ENCODE measurements around the gene LILRA5.
"Not testable (repeated sequence)": the region's sequence is repeated elsewhere in the genome, so short reads cannot be mapped to it uniquely, and the experiment has no call there.

DNA sequence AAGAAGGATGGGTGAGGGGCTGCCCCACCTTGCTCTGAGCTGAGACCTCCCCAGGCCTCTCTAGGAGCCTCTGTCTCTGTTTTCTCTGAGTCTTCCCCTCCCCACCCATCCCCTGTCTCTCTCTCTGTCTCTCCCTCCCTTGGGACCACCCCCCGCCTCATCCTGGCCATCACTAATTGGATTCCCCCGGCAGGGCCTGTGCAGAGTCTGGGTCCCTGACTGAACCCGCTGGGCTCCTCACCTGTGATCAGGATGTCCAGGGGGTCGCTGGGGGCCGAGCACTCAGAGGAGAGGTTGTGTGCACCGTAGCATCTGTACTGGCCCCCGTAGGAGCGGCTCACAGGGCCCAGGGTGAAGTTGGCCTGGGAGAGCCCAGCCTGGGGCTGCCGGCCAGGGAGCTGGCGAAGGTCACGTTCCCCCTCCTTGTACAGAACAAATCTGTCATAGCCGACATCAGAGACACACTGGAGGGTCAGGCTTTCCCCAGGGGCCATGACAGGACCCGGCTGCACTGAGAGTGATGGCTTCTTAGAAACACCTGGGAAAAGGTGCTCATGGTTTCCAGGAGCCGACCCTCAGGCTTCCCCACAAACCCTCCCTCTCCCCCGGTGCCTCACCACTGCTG, 34.3 kb downstream of the LILRA5 start:
- TF ChIP-seq EZH2 (IDR thresholded peaks at IDR 0.05); SIN3A (IDR thresholded peaks at IDR 0.05; ENCODE audit: low read depth); YY1 (IDR thresholded peaks at IDR 0.05; ENCODE audit: extremely low read depth, insufficient replicate concordance, low read depth, low read length); JUND (IDR thresholded peaks at IDR 0.05); CBX3 (IDR thresholded peaks at IDR 0.05; ENCODE audit: low read depth); RAD21 (IDR thresholded peaks at IDR 0.05; ENCODE audit: low read depth); POLR2A (IDR thresholded peaks at IDR 0.05; ENCODE audit: borderline replicate concordance, extremely low read depth, insufficient read depth, insufficient read length); FOSL1 (IDR thresholded peaks at IDR 0.05; ENCODE audit: low read depth): not testable (repeated sequence)
- TF ChIP-seq, protein P1, sequence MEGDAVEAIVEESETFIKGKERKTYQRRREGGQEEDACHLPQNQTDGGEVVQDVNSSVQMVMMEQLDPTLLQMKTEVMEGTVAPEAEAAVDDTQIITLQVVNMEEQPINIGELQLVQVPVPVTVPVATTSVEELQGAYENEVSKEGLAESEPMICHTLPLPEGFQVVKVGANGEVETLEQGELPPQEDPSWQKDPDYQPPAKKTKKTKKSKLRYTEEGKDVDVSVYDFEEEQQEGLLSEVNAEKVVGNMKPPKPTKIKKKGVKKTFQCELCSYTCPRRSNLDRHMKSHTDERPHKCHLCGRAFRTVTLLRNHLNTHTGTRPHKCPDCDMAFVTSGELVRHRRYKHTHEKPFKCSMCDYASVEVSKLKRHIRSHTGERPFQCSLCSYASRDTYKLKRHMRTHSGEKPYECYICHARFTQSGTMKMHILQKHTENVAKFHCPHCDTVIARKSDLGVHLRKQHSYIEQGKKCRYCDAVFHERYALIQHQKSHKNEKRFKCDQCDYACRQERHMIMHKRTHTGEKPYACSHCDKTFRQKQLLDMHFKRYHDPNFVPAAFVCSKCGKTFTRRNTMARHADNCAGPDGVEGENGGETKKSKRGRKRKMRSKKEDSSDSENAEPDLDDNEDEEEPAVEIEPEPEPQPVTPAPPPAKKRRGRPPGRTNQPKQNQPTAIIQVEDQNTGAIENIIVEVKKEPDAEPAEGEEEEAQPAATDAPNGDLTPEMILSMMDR (IDR thresholded peaks at IDR 0.05 in 2 of 3, conservative IDR thresholded peaks at IDR 0.05 in 1 of 3; ENCODE audit: borderline replicate concordance in 1 of 3, insufficient read depth in 1 of 3, low read depth in 2 of 3, low read length in 2 of 3): not testable (repeated sequence)
- TF ChIP-seq, protein P2, sequence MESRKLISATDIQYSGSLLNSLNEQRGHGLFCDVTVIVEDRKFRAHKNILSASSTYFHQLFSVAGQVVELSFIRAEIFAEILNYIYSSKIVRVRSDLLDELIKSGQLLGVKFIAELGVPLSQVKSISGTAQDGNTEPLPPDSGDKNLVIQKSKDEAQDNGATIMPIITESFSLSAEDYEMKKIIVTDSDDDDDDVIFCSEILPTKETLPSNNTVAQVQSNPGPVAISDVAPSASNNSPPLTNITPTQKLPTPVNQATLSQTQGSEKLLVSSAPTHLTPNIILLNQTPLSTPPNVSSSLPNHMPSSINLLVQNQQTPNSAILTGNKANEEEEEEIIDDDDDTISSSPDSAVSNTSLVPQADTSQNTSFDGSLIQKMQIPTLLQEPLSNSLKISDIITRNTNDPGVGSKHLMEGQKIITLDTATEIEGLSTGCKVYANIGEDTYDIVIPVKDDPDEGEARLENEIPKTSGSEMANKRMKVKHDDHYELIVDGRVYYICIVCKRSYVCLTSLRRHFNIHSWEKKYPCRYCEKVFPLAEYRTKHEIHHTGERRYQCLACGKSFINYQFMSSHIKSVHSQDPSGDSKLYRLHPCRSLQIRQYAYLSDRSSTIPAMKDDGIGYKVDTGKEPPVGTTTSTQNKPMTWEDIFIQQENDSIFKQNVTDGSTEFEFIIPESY (IDR thresholded peaks at IDR 0.05; ENCODE audit: extremely low read depth, insufficient replicate concordance, low read length): not testable (repeated sequence)
- TF ChIP-seq, protein P3, sequence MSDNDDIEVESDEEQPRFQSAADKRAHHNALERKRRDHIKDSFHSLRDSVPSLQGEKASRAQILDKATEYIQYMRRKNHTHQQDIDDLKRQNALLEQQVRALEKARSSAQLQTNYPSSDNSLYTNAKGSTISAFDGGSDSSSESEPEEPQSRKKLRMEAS (IDR thresholded peaks at IDR 0.05): not testable (repeated sequence)
